BJ (cell line): Measurements from ENCODE around the gene PRKG1. TPM values are rescaled to one million over a fixed set of nuclear protein-coding genes. Genes with fewer than 3 reads are reported as not detected.

Experiments used
- CTCF ChIA-PET: fragments of 350-600 bp; formaldehyde crosslinking; extraction: SDS; loops from one replicate; lab custom pipeline; 2021; ENCODE audit warnings: antibody characterized with exemption, inconsistent platforms; lab: Yijun Ruan, JAX
- POLR2A ChIA-PET: fragments of 300-600 bp; sonication (Branson Sonifier 250); formaldehyde crosslinking; extraction: SDS; loops from one replicate; lab custom pipeline; 2021; ENCODE audit warnings: antibody characterized with exemption; lab: Charles Lee
- DNase-seq: peaks from one replicate; pipeline ENCODE4 v3.0.0-alpha.2; 2011; ENCODE audit warnings: low read depth
- H3K27me3 ChIP-seq: 2 replicates; pipeline ENCODE4 v1.6.0; 2011; ENCODE audit warnings: low read length; ENCODE audit not compliant: control insufficient read depth, insufficient read depth
- H3K36me3 ChIP-seq: 2 replicates; pipeline ENCODE4 v1.5.1; 2011; ENCODE audit warnings: low read length; ENCODE audit not compliant: control insufficient read depth, insufficient read depth
- H3K4me3 ChIP-seq: 2 replicates; pipeline ENCODE4 v1.5.1; 2011; ENCODE audit warnings: low read depth, mild to moderate bottlenecking, control low read depth, low read length
- polyA plus RNA-seq: library from polyadenylated mRNA; depleted of rRNA; stranded (reverse); fragments of >200 nt; gene quantifications from 2 replicates; pipeline ENCODE4 v1.2.3, GENCODE V29; 2011
- TF ChIP-seq, protein P1 (sequence below): IDR thresholded peaks from 2 replicates; pipeline ENCODE4 v1.5.1; 2011; ENCODE audit warnings: low read depth, mild to moderate bottlenecking, control low read depth, inconsistent platforms, low read length, moderate library complexity; ENCODE audit not compliant: insufficient read depth

The PRKG1 gene
- polyA plus RNA-seq, 1 experiment: 9.7 TPM

DNA sequence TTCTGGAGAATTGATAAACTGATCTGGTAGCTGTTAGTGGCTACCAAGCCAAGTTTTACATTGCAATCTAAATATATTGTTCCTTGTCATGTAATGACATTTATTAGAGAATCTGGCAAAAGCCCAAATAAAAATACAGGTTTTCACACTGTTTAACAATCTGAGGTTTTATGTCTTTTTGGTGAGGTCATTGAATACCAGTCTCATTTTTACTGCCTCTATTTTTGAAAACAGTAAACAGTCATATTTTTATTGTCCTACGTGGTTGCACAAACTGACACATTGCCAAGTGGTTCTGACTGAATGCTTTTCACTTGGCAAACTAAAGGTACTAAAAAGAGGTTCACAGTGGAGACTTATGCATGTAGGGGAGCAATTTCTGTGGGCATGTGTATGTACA is 157.5 kb downstream of the PRKG1 start:
- TF ChIP-seq, protein P1, sequence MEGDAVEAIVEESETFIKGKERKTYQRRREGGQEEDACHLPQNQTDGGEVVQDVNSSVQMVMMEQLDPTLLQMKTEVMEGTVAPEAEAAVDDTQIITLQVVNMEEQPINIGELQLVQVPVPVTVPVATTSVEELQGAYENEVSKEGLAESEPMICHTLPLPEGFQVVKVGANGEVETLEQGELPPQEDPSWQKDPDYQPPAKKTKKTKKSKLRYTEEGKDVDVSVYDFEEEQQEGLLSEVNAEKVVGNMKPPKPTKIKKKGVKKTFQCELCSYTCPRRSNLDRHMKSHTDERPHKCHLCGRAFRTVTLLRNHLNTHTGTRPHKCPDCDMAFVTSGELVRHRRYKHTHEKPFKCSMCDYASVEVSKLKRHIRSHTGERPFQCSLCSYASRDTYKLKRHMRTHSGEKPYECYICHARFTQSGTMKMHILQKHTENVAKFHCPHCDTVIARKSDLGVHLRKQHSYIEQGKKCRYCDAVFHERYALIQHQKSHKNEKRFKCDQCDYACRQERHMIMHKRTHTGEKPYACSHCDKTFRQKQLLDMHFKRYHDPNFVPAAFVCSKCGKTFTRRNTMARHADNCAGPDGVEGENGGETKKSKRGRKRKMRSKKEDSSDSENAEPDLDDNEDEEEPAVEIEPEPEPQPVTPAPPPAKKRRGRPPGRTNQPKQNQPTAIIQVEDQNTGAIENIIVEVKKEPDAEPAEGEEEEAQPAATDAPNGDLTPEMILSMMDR: no peak
- ChIA-PET POLR2A (interaction anchor here (0.6 to 0.7 kb wide), 2 partner anchors 95 to 183 kb away, joined by 3 to 10 read pairs; no protein-coding TSS in a partner anchor), CTCF (interaction anchor here (0.6 kb wide), 1 partner anchor 66 kb away, joined by 5 read pairs; no protein-coding TSS in a partner anchor)
- Histone ChIP-seq H3K27me3 (no peaks in the 10 kb centered on the region), H3K36me3 (no peaks in the 10 kb centered on the region), H3K4me3 (no peak overlapping the region)
- no peak for DNase-seq

DNA sequence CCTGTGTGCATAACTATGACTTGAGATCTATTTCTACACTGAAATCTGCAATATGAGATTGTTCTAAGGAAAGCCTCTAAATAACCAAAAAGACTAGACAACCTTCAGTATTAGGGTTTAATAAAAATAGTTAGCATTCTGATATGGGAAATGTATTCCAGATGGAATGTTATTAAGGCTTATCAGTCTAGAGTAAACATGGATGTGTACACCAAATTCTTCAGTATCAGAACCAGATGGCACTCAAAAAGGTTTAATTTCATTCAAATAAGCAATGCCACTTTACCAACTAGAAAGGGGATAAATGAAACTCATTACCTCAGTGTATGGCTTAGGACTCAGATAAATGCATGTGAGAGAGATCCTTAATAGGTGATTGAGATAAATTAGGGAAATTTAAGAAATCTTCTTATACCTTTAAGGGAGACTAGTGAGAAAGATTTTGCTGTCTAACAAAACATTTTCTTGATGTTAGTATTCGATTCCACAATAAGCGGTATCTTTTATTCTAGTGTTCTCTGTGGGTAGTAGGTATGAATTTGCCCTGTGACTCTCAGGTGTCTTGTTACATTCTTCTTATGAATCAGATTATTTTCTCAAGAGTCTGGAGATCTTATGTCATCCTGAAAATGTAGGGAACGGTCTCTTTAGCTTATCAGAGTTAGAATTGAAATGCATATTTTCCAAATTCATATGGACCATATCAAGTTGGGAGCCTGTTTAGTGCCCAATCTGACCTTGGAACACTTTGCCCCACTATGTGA is 159.2 kb downstream of the PRKG1 start:
- H3K4me3 ChIP-seq: no peak overlapping the region
- no peaks in the 10 kb centered on the region for H3K27me3 ChIP-seq
- H3K36me3 ChIP-seq: no peaks in the 10 kb centered on the region
- ChIA-PET CTCF (interaction anchor here (1.5 kb wide), 1 partner anchor 188 kb away, joined by 3 read pairs; no protein-coding TSS in a partner anchor), POLR2A (no interaction called here)
- no peak for DNase-seq
- TF ChIP-seq, protein P1: no peak

GRCh38 chr10:51235865-51236264 is 161.6 kb downstream of the PRKG1 start:
- Histone ChIP-seq H3K27me3 (no peaks in the 10 kb centered on the region), H3K36me3 (no peaks in the 10 kb centered on the region), H3K4me3 (no peak overlapping the region)
- TF ChIP-seq, protein P1: no peak
- ChIA-PET CTCF (no interaction called here), POLR2A (no interaction called here)
- no peak for DNase-seq

DNA sequence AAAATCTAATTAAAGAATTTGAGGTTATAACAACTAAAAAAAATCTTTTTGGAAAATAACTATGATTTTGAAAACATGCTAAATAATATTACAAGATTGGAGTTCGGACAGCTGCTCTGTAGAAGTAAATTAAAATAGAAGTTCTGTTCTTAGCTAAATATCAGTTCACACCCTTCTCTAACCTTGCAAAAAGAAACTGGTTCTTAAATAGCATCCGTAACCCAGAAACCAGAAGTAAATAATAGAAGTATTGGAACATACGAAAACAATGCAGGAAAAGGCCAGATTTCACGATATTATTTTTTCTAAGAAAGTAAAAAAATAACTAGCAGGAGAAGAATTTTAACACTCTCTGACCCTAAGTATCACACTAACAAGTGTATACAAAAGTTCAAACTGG is 164.7 kb downstream of the PRKG1 start:
- TF ChIP-seq, protein P1: no peak
- no peak for DNase-seq
- POLR2A ChIA-PET: interaction anchor here (0.6 kb wide), 1 partner anchor 16 kb away, joined by 3 read pairs; no protein-coding TSS in a partner anchor
- no peaks in the 10 kb centered on the region for H3K27me3 ChIP-seq
- H3K36me3 ChIP-seq: no peaks in the 10 kb centered on the region
- CTCF ChIA-PET: interaction anchor here (0.6 to 1.2 kb wide), 2 partner anchors 14 to 1328 kb away, joined by 3 read pairs; no protein-coding TSS in a partner anchor
- no peak overlapping the region for H3K4me3 ChIP-seq

GRCh38 chr10:51241461-51241860 is 167.2 kb downstream of the PRKG1 start:
- ChIA-PET POLR2A (no interaction called here), CTCF (interaction anchor here (0.6 kb wide), 1 partner anchor 285 kb away, joined by 3 read pairs; no protein-coding TSS in a partner anchor)
- Histone ChIP-seq H3K36me3 (no peaks in the 10 kb centered on the region), H3K27me3 (no peaks in the 10 kb centered on the region), H3K4me3 (no peak overlapping the region)
- DNase-seq: no peak
- TF ChIP-seq, protein P1: no peak
